ENCODE measurements around the gene SCAPER.
A peak's percentile ranks its signal among the peaks of the same experiment; 100 is the strongest.
"Not testable (repeated sequence)": the region's sequence is repeated elsewhere in the genome, so short reads cannot be mapped to it uniquely, and the experiment has no call there.

SCAPER gene

DNA sequence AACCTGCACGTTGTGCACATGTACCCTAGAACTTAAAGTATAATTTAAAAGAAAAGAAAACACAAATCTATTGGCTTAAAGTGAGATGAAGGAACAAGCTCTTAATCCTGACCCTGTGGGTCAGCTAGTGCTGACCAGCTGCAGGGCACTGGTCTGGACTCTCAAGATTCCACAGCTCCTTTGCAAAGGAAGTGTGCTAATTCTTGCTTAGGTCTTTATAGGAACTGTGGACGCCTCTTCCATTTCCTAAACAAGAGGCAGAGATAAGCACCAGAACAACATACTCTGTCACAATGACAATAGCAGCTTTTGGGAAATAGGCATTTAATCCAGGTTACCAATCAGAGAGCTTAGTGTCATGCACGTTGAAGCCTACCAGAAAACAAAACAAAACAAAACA, 402.5 kb downstream of the SCAPER start:
- no peak overlapping the region for H3K27ac Mint-ChIP-seq
- H3K4me3 Mint-ChIP-seq = no peak overlapping the region
- H3K27me3 Mint-ChIP-seq (ENCODE audit: low read depth, poor library complexity) = no peaks in the 10 kb centered on the region
- H3K9me3 Mint-ChIP-seq = no peaks in the 10 kb centered on the region
- no peaks in the 10 kb centered on the region for H3K4me1 Mint-ChIP-seq
- H3K36me3 Mint-ChIP-seq (ENCODE audit: low read depth) = no peaks in the 10 kb centered on the region
- no peak for DNase-seq
- no peak for TF ChIP-seq CTCF (IDR thresholded peaks at IDR 0.05)

- not testable (repeated sequence) for H3K27ac Mint-ChIP-seq; DNase-seq; H3K27me3 Mint-ChIP-seq (ENCODE audit: low read depth, poor library complexity); H3K36me3 Mint-ChIP-seq (ENCODE audit: low read depth); H3K4me3 Mint-ChIP-seq; H3K4me1 Mint-ChIP-seq; H3K9me3 Mint-ChIP-seq
Observed at GRCh38 chr15:76502185-76502584, 403.0 kb downstream of the SCAPER start.

DNA sequence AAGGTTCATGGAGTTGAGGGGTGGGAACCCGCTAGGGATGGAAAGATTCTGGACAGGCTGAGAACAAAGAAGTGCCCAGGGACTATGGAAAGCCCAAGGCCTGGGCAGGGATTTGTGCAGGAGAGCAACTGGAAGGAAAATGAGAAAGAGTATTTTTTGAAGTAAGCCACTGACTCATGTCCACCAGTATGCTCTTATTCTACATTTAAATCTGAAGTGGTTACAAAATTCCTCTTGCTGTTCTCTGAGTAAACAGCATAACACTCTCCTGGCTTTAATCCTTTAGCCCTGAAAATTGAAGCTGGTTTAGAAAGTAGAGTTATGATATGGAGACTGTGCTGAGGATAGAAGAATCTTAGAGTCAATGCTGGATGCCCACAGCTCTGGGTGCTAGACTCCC, 403.4 kb downstream of the SCAPER start:
- Mint-ChIP-seq H3K27me3 (ENCODE audit: low read depth, poor library complexity) (peaks cover 4% of the 10 kb centered on the region), H3K4me1 (no peaks in the 10 kb centered on the region), H3K4me3 (no peak overlapping the region), H3K27ac (peak overlapping the region; percentile 74), H3K36me3 (ENCODE audit: low read depth) (peaks cover 5% of the 10 kb centered on the region), H3K9me3 (no peaks in the 10 kb centered on the region)
- TF ChIP-seq CTCF (IDR thresholded peaks at IDR 0.05) = no peak
- DNase-seq = no peak

GRCh38 chr15:76501011-76501410, 404.1 kb downstream of the SCAPER start:
- H3K4me3 Mint-ChIP-seq = no peak overlapping the region
- no peak overlapping the region for H3K27ac Mint-ChIP-seq
- H3K9me3 Mint-ChIP-seq = no peaks in the 10 kb centered on the region
- no peak for TF ChIP-seq CTCF (IDR thresholded peaks at IDR 0.05)
- peaks cover 5% of the 10 kb centered on the region for H3K36me3 Mint-ChIP-seq (ENCODE audit: low read depth)
- H3K4me1 Mint-ChIP-seq = no peaks in the 10 kb centered on the region
- no peak for DNase-seq
- peaks cover 4% of the 10 kb centered on the region for H3K27me3 Mint-ChIP-seq (ENCODE audit: low read depth, poor library complexity)

GRCh38 chr15:76495487-76495886, 409.7 kb downstream of the SCAPER start:
- Mint-ChIP-seq H3K27ac (no peak overlapping the region), H3K9me3 (no peaks in the 10 kb centered on the region), H3K4me3 (no peak overlapping the region), H3K27me3 (ENCODE audit: low read depth, poor library complexity) (peaks cover 4% of the 10 kb centered on the region), H3K4me1 (no peaks in the 10 kb centered on the region), H3K36me3 (ENCODE audit: low read depth) (peaks cover 5% of the 10 kb centered on the region)
- TF ChIP-seq CTCF (IDR thresholded peaks at IDR 0.05) = no peak
- no peak for DNase-seq

DNA sequence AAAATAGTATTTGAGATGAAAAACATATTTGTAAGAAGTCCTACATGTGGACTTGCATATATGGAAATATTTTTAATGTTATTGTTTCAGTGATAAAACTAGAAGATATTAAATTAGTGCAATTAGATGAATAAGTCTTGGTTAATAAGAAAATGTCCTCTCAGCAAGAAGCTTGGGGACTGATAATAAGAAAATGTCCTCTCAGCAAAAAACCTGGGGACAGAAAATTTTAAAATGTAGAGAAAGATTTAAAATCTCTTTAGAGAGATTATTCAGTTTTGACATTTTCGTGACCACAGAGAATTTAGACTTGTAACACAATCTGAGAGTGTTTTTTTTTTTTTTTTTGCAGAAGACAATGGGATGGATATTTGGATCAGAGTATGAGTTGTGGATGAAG, 412.6 kb downstream of the SCAPER start:
- no peak for TF ChIP-seq CTCF (IDR thresholded peaks at IDR 0.05)

More for the DNA sequence above, 412.6 kb downstream of the SCAPER start:
- H3K27me3 Mint-ChIP-seq (ENCODE audit: low read depth, poor library complexity) = peaks cover 4% of the 10 kb centered on the region
- H3K9me3 Mint-ChIP-seq = peaks cover 4% of the 10 kb centered on the region
- H3K4me1 Mint-ChIP-seq = no peaks in the 10 kb centered on the region
- DNase-seq = no peak
- peaks cover 5% of the 10 kb centered on the region for H3K36me3 Mint-ChIP-seq (ENCODE audit: low read depth)
- H3K4me3 Mint-ChIP-seq = no peak overlapping the region
- no peak overlapping the region for H3K27ac Mint-ChIP-seq
